ENCODE results near the gene NRG3. TPM values are rescaled to one million over a fixed set of nuclear protein-coding genes. Genes with fewer than 3 reads are reported as not detected.
A peak's percentile ranks its signal among the peaks of the same experiment; 100 is the strongest.

Gene NRG3
- total and polyA plus RNA-seq, 9 donors: 0.04 to 4.5 (median 0.15) TPM; not detected in 2

DNA sequence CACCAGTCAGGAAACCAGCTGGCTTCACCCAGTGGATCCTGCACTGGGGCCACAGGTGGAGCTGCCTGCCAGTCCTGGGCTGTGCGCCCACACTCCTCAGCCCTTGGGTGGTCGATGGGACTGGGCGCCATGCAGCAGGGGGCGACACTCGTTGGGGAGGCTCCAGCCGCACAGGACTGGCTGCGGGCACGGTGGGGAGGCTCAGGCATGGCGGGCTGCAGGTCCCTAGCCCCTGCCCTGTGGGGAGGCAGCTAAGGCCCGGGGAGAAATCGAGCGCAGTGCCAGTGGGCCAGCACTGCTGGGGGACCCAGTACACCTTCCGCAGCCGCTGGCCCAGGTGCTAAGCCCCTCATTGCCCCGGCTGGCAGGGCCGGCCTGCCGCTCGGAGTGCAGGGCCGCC is 12.4 kb upstream of the NRG3 start:
- Histone ChIP-seq H3K36me3 (no peaks in the 10 kb centered on the region), H3K4me1 (ENCODE audit: insufficient read depth) (no peaks in the 10 kb centered on the region), H3K27ac (no peak overlapping the region), H3K4me3 (no peak overlapping the region), H3K9me3 (no peaks in the 10 kb centered on the region), H3K27me3 (no peaks in the 10 kb centered on the region)
- DNase-seq: peak in 1 of 5 donors; percentile 8
- WGBS, 3 donors: 91 to 94% (median 93%) methylated on average over 19 of the region's 19 CpGs
- TF ChIP-seq, protein P1, sequence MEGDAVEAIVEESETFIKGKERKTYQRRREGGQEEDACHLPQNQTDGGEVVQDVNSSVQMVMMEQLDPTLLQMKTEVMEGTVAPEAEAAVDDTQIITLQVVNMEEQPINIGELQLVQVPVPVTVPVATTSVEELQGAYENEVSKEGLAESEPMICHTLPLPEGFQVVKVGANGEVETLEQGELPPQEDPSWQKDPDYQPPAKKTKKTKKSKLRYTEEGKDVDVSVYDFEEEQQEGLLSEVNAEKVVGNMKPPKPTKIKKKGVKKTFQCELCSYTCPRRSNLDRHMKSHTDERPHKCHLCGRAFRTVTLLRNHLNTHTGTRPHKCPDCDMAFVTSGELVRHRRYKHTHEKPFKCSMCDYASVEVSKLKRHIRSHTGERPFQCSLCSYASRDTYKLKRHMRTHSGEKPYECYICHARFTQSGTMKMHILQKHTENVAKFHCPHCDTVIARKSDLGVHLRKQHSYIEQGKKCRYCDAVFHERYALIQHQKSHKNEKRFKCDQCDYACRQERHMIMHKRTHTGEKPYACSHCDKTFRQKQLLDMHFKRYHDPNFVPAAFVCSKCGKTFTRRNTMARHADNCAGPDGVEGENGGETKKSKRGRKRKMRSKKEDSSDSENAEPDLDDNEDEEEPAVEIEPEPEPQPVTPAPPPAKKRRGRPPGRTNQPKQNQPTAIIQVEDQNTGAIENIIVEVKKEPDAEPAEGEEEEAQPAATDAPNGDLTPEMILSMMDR (IDR thresholded peaks at IDR 0.05): no peak
- no peak for TF ChIP-seq EP300 (IDR thresholded peaks at IDR 0.05)
- TF ChIP-seq POLR2A (IDR thresholded peaks at IDR 0.05): no peak
- intact Hi-C loops (cut with DNase I): no loop called here

DNA sequence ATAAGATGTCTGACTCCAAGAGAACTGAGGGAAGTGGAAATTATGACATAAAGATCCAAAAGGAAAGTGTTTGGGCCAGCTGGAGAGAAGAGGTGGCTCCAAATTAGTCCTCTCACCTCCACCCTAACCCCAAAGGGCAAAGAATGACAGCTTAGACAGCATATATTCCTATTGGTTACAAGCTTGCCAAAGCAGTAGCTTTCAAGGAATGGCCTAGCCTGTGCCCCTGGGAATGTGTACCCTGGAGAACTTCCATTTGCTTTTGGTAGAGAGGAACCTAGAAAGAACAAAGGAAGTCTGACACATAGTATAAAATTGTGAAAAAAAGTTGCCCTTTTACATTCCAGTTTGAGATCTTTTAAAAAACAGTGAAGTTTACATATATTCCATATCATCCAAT is 11.2 kb upstream of the NRG3 start:
- Histone ChIP-seq H3K4me3 (no peak overlapping the region), H3K36me3 (no peaks in the 10 kb centered on the region), H3K4me1 (ENCODE audit: insufficient read depth) (no peaks in the 10 kb centered on the region), H3K27ac (no peak overlapping the region), H3K9me3 (no peaks in the 10 kb centered on the region), H3K27me3 (no peaks in the 10 kb centered on the region)
- no peak for TF ChIP-seq EP300 (IDR thresholded peaks at IDR 0.05)
- no peak for TF ChIP-seq POLR2A (IDR thresholded peaks at IDR 0.05)
- TF ChIP-seq, protein P1 (IDR thresholded peaks at IDR 0.05): no peak
- intact Hi-C loops (cut with DNase I): no loop called here
- DNase-seq: no peak

GRCh38 chr10:81865581-81865980 is 9.4 kb upstream of the NRG3 start:
- Histone ChIP-seq H3K27ac (no peak overlapping the region), H3K4me1 (ENCODE audit: insufficient read depth) (no peaks in the 10 kb centered on the region), H3K4me3 (no peak overlapping the region), H3K9me3 (no peaks in the 10 kb centered on the region), H3K36me3 (no peaks in the 10 kb centered on the region), H3K27me3 (no peaks in the 10 kb centered on the region)
- WGBS, 3 donors: 37 to 55% (median 45%) methylated on average over 2 of the region's 2 CpGs
- TF ChIP-seq POLR2A (IDR thresholded peaks at IDR 0.05) (no peak), EP300 (IDR thresholded peaks at IDR 0.05) (no peak)
- TF ChIP-seq, protein P1 (IDR thresholded peaks at IDR 0.05): no peak
- intact Hi-C loops (cut with DNase I): no loop called here
- no peak for DNase-seq

DNA sequence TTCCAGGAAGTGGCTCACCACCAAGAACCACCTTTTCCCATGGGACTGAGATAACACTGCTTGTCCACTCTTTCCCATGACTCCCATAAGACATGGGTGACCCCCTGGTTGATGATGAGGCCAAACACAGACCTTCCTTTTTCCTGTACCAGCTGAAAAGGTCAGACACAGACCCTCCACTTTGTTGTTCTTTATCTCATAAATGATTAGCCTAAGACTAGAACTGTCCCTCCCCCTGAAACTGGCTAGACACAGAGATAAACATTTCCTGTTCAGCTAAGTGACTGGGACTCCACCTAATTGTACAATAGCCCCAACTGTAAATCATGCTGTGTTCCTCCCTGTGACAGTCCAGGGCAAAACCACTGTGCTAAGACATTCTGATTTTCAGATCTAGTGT is 8.2 kb upstream of the NRG3 start:
- TF ChIP-seq, protein P1 (IDR thresholded peaks at IDR 0.05): no peak
- TF ChIP-seq POLR2A (IDR thresholded peaks at IDR 0.05) (no peak), EP300 (IDR thresholded peaks at IDR 0.05) (no peak)
- Histone ChIP-seq H3K27me3 (no peaks in the 10 kb centered on the region), H3K36me3 (no peaks in the 10 kb centered on the region), H3K9me3 (no peaks in the 10 kb centered on the region), H3K4me1 (ENCODE audit: insufficient read depth) (no peaks in the 10 kb centered on the region), H3K27ac (no peak overlapping the region), H3K4me3 (no peak overlapping the region)
- intact Hi-C loops (cut with DNase I): no loop called here
- DNase-seq: no peak

GRCh38 chr10:81870472-81870871 is 4.5 kb upstream of the NRG3 start:
- Histone ChIP-seq H3K4me1 (ENCODE audit: insufficient read depth) (no peaks in the 10 kb centered on the region), H3K27ac (no peak overlapping the region), H3K9me3 (no peaks in the 10 kb centered on the region), H3K36me3 (no peaks in the 10 kb centered on the region), H3K4me3 (no peak overlapping the region), H3K27me3 (no peaks in the 10 kb centered on the region)
- intact Hi-C loops (cut with DNase I): no loop called here
- no peak for DNase-seq
- TF ChIP-seq, protein P1 (IDR thresholded peaks at IDR 0.05): no peak
- no peak for TF ChIP-seq EP300 (IDR thresholded peaks at IDR 0.05)
- no peak for TF ChIP-seq POLR2A (IDR thresholded peaks at IDR 0.05)
- WGBS, 3 donors: 33 to 46% (median 42%) methylated on average over 4 of the region's 4 CpGs

Measured in ovary (tissue), 9 donors.